RPMI8226 (cell line): ENCODE results near the gene CDH1.

Source experiments
- DNase-seq: peaks from one replicate; pipeline ENCODE4 v3.0.0-alpha.2; 2015

The CDH1 gene

DNA sequence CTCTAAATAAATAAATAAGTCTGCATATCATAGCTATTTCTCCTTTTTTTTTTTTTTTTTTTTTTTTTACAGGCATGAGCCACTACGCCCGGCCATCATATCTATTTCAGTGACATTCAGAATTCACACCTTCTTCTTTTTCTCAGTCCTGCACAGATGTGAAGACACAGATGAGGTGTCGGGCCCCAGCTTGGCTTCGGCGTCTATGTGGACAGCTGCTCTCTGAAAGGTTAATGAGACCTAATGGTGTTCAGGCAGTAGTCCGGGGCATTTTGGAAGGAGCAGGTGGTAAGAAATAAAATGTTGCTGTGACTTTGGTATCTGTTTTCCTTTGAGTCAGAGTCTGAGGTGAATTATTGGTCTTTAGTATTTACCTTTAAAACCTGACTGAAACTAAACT lies 129.8 kb downstream of the CDH1 start:
- DNase-seq = no peak

DNA sequence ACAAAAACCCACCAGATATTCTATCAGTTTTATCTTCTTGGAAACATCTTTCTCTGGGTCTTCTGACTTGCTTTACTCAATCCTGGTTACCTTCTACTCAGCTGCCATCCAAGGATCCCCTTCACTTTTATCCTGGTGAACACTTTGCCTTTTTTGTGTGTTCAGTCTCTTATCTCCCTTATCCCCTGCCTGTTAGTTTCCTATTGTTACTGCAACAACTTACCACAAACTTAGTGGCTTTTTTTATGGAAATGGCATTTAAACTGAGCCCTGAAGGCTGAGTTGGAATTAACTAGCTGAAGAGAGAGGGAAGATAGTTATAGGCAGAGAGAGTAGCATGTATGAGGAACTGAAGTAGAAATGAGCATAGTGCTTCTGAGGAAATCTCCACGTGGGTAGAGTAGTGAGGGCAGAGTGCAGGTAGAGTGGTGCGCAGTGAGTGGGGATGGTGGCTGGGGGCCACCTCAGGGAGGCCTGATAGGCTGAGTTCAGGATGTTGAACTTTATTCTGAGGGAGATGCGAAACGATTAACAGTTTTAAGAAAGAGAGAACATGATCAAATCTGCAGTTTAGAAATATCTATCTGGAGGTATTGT lies 132.5 kb downstream of the CDH1 start:
- DNase-seq = no peak

DNA sequence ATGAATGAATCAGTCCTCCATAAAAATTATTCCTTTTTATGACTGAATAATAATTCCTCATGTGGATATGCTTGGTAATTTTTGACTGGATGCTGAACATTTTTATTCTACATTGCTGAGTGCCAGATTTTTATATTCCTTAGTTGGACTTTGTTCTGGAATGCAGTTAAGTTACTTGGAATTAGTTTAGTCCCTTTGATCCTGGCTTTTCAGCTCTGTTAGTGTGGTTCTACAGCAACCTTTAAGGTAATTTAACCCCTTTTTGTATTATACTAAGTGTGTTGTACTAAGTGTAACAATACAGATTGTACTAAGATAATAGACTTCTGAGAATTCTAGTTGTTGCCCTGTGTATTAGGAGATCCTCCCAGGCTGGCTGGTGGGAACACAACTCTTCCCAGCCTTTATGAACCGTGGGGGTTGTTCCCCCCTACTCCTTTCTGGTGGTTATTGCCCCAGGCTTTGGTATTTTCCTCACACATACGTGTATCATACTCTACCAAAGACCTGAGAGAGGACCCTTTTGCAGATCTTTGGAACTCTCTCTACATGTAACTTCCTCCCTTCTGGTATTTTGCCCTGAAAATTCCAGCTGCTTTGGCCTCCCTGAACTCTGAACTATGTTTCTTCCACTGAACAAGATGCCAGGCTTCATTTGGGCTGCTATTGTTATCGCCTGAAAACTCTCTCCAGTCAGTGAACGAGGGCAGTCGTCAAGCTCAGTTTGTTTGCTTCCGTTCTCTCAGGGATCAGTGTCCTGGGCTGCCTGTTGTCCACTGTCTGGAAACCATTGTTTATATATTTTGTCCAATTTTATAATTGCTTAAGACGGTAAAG lies 136.8 kb downstream of the CDH1 start:
- DNase-seq = no peak

DNA sequence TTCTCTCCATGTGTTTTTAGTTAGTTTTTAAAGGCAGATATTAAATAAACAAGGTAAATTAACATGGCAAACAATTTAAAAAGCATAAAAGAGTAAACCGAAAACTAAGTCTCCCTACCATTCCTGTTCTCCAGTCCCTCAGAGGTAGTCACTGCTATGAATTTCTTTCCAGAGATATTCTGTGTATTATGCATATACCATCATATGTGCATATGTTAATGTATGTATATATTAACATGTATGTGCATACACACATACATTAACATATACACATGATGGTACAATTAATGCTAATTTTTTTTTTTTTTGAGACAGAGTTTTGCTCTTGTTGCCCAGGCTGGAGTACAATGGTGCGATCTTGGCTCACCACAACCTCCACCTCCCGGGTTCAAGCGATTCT lies 138.8 kb downstream of the CDH1 start:
- DNase-seq = no peak

DNA sequence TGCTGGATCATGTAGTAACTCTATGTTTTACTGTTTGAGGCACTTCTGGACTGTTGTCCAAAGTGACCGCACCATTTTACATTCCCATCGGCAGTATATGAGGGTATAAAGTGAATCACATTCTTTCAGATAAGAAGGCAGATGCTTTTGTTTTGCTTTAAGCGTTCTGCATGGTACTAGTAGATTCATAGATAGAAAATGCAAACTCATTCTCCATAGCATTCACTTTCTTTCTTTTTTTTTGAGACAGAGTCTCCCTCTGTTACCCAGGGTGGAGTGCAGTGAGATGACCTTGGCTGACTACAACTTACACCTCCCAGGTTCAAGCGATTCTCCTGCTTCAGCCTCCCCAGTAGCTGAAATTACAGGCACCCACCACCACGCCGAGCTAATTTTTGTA lies 146.6 kb downstream of the CDH1 start:
- DNase-seq = no peak

DNA sequence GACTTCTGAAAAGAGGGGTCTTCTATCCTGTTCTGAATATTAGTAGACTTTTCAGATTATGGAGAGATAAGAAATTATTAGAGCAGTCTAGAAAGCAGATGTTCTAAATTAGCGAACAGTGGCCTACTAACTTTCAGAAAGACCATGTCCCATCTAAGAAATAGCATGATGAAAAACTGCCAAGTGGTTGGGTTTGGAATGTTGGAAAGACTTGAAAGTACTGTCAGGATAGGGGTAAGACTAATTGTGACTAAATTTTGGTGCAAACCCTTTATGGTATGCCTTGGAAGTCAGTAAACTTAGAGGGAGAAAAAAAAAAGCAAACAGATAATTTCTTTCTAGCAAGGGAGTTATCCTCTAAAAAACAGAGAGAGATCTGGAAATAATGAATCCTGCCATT lies 147.3 kb downstream of the CDH1 start:
- no peak for DNase-seq
